GM19395 (cell line): ENCODE results near the gene LYPD5.
"Not testable (repeated sequence)": the region's sequence is repeated elsewhere in the genome, so short reads cannot be mapped to it uniquely, and the experiment has no call there.

Experiments
- ATAC-seq: cut with Tn5 transposase; IDR thresholded peaks from one replicate; pipeline ENCODE4 v1.9.1; 2021; ENCODE audit warnings: mild to moderate bottlenecking, moderate library complexity; ENCODE audit not compliant: unreplicated experiment

Gene LYPD5

GRCh38 chr19:43779147-43779819 is 23.0 kb downstream of the LYPD5 start:
- no peak for ATAC-seq

- no peak for ATAC-seq
Measured at GRCh38 chr19:43778651-43779050, 23.6 kb downstream of the LYPD5 start.

- no peak for ATAC-seq
Measured at GRCh38 chr19:43777163-43777695, 25.0 kb downstream of the LYPD5 start.

GRCh38 chr19:43776286-43776685 is 26.0 kb downstream of the LYPD5 start:
- no peak for ATAC-seq

- no peak for ATAC-seq
Measured at GRCh38 chr19:43775299-43775890, 26.9 kb downstream of the LYPD5 start.

DNA sequence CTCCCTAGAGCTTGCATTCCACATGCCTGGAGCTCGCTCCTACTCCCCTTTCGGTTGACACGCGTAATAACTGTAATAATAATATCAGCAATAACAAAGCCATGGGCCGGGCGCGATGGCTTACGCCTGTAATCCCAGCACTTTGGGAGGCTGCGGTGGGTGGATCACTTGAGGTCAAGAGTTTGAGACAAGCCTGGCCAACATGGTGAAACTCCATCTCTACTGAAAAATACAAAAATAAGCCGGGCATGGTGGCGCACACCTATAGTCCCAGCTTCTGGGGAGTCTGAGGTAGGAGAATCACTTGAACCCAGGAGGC is 27.3 kb downstream of the LYPD5 start:
- not testable (repeated sequence) for ATAC-seq

GRCh38 chr19:43774103-43774939 is 27.9 kb downstream of the LYPD5 start:
- ATAC-seq, result no peak

GRCh38 chr19:43773725-43774102 is 28.5 kb downstream of the LYPD5 start:
- no peak for ATAC-seq

DNA sequence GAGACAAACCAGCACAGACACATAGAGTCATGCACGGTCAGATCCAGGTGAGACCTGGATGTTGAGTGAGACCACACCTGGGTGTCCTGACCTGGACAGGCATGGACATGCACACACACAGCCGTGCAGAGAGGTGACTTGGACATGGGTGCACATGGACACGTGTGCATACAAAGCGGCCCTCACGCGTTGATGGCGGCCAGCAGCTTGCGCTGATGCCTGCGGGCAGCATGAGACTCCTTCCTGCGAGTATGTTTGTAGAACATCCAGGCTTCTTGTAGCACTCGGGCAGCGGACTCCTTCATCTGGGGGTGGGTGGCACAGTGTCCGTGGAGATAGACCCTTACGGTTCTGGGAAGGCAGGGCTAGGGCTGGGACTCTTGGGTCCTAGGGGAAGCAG is 33.0 kb downstream of the LYPD5 start:
- no peak for ATAC-seq

GRCh38 chr19:43768273-43769050 is 33.8 kb downstream of the LYPD5 start:
- no peak for ATAC-seq

DNA sequence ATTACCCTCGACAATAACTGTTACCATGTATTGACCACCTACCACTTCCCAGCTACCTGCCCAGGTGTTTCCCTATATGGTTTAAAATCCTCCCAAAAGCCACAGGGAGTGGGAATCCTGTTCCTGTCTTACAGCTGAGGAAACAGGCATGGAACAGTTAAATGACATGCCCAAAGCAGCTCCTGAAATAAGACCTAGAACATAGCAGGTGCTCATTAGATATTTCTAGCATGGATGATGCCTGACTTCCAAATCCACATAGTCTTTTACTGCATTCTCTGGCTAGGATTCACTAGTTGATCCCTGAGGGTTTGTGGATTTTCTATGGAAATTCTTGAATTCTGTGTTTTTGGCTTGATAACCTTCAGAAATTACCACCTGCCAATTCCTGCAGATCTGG is 34.4 kb downstream of the LYPD5 start:
- ATAC-seq, result no peak

- no peak for ATAC-seq
Measured at GRCh38 chr19:43767316-43767715, 34.9 kb downstream of the LYPD5 start.

- ATAC-seq, result no peak
Measured at GRCh38 chr19:43766755-43767043, 35.5 kb downstream of the LYPD5 start.

GRCh38 chr19:43765109-43765876 is 37.0 kb downstream of the LYPD5 start:
- peak; percentile 73 for ATAC-seq

DNA sequence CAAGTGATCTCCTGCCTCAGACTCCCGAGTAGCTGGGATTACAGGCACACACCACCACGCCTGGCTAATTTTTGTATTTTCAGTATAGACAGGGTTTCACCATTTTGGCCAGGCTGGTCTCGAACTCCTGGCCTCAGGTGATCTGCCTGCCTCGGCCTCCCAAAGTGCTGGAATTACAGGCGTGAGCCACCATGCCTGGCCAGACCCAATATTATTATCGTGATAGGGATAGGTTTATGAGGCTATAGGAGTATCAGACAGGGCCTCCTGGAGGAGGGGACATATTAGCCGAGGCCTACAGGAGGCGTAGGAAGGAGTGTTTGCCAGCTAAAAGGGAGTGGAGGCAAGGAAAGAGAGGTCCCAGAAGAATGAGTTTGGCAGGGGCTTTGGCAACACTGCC is 37.6 kb downstream of the LYPD5 start:
- not testable (repeated sequence) for ATAC-seq

- no peak for ATAC-seq
Measured at GRCh38 chr19:43763473-43763939, 38.7 kb downstream of the LYPD5 start.

- no peak for ATAC-seq
Measured at GRCh38 chr19:43762814-43763213, 39.4 kb downstream of the LYPD5 start.

- no peak for ATAC-seq
Measured at GRCh38 chr19:43760941-43761340, 41.3 kb downstream of the LYPD5 start.

DNA sequence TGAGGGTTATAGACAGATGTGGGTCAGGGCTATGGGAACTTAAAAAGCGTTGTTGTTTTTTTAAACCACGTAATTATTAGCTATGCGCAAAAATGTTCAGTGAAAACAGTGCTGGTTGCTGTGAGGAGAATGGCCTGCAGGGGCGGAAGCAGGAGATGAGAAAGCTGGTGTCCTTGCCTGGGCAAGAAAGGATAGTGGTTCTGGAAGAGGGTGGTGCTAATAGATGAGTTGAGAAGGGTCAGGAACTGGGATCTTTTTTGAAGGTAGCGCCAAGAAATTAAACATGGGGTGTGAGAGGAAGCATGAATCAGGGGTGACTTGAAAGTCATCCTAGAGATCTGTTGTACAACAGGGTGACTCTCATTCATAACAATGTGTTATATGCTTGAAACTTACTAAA is 42.7 kb downstream of the LYPD5 start:
- ATAC-seq, result no peak

DNA sequence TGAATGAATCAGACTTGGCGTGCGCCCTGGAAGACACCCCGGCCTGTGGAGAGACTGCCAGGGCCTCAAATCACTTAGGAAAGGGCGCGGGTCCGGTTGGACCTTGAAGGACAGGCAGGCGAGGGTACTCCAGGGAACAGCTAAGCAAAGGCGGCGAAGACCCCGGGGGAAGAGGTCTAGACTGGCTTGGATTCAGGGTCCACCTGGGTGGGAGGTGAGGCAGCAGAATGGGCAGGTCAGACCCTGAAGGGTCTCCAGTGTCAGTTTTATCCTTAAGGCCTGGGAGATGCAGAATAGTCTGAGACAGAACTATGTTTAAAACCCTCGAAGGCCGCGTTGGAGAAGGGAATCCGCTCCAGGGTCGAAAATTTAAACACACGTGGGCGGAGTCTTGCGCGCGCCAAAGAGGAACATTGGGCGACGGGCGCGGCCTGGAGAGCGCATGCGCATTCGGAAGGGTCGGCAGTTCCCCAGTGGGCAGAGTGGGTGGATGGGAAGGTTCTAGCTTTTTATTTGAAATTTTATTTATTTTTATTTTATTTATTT is 46.9 kb downstream of the LYPD5 start:
- no peak for ATAC-seq
